ENCODE measurements around the gene PUS7. TPM values are rescaled to one million over a fixed set of nuclear protein-coding genes. Genes with fewer than 3 reads are reported as not detected.

Gene PUS7
- total RNA-seq, 1 donor from 2014 or later, result 39.8 TPM

DNA sequence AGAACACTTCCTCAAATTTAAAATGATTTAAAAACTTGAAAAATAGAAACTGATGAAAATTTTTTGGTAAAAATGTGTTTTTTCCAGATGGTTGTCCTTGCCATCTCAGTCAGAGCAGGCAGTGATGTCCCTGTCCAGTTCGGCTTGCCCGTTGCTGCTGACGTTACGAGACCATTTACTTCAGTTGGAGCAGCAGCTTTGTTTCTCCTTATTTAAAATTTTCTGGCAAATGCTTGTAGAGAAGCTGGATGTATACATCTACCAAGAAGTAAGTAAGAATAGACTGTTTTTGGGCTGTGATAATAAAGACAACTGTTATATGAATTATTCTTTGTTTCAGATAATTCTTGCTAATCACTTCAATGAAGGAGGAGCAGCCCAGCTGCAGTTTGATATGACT is 43.1 kb upstream of the PUS7 start:
- TF ChIP-seq, protein P1, sequence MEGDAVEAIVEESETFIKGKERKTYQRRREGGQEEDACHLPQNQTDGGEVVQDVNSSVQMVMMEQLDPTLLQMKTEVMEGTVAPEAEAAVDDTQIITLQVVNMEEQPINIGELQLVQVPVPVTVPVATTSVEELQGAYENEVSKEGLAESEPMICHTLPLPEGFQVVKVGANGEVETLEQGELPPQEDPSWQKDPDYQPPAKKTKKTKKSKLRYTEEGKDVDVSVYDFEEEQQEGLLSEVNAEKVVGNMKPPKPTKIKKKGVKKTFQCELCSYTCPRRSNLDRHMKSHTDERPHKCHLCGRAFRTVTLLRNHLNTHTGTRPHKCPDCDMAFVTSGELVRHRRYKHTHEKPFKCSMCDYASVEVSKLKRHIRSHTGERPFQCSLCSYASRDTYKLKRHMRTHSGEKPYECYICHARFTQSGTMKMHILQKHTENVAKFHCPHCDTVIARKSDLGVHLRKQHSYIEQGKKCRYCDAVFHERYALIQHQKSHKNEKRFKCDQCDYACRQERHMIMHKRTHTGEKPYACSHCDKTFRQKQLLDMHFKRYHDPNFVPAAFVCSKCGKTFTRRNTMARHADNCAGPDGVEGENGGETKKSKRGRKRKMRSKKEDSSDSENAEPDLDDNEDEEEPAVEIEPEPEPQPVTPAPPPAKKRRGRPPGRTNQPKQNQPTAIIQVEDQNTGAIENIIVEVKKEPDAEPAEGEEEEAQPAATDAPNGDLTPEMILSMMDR (IDR thresholded peaks at IDR 0.05), result no peak
- no peak for TF ChIP-seq EZH2 (IDR thresholded peaks at IDR 0.05)
- TF ChIP-seq EZH2phosphoT487 (IDR thresholded peaks at IDR 0.05), result no peak
- H3K27me3 Mint-ChIP-seq (ENCODE audit: insufficient read depth, low read depth), result peaks cover under 1% of the 10 kb centered on the region
- H3K9ac ChIP-seq, result no peak overlapping the region

DNA sequence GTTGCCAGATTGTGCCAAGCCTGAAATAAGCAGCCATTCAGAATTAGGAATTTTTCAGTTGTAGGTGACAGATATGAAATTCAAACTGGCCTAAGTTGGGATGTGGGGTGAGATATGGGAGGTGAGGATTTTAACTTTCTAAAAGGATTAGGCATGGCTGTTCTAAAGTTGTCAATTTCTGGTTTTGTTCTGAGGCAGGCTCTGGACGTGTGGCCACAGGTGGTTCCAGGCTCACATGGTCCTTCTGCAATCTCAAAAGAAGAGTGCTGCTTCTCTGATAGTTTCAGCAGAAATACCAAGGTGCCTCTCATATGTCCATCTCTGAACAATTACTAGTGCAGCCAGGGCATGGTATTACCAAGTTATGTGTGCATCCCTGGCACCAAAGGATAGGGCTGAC is 37.9 kb upstream of the PUS7 start:
- DNase-seq (ENCODE audit: low spot score), result no peak
- Histone ChIP-seq H3K9me3 (ENCODE audit: low read depth) (no peaks in the 10 kb centered on the region), H3K4me1 (no peaks in the 10 kb centered on the region), H3K4me3 (no peak overlapping the region), H4K20me1 (ENCODE audit: low read depth) (no peaks in the 10 kb centered on the region), H3K36me3 (peaks cover 3% of the 10 kb centered on the region), H3K27me3 (no peaks in the 10 kb centered on the region), H3K4me2 (no peak overlapping the region), H2AFZ (replicated peaks) (no peak overlapping the region), H3K27ac (no peak overlapping the region), H3K9ac (no peak overlapping the region), H3F3A (ENCODE audit: low read depth) (no peaks in the 10 kb centered on the region), H3K79me2 (ENCODE audit: low read depth) (no peaks in the 10 kb centered on the region)
- no peak overlapping the region for H3K27ac Mint-ChIP-seq
- peaks cover 18% of the 10 kb centered on the region for H3K36me3 Mint-ChIP-seq
- no peaks in the 10 kb centered on the region for H3K4me1 Mint-ChIP-seq
- no peak overlapping the region for H3K4me3 Mint-ChIP-seq
- H3K9me3 Mint-ChIP-seq, result no peaks in the 10 kb centered on the region
- H3K27me3 Mint-ChIP-seq (ENCODE audit: insufficient read depth, low read depth), result peaks cover 3% of the 10 kb centered on the region
- TF ChIP-seq, protein P1 (IDR thresholded peaks at IDR 0.05), result no peak
- TF ChIP-seq EZH2 (IDR thresholded peaks at IDR 0.05) (no peak), EZH2phosphoT487 (IDR thresholded peaks at IDR 0.05) (no peak)

More for the DNA sequence above, 43.1 kb upstream of the PUS7 start:
- H3K79me2 ChIP-seq (ENCODE audit: low read depth), result no peaks in the 10 kb centered on the region
- Mint-ChIP-seq H3K9me3 (no peaks in the 10 kb centered on the region), H3K4me3 (no peak overlapping the region), H3K27ac (no peak overlapping the region), H3K4me1 (no peaks in the 10 kb centered on the region), H3K36me3 (peaks cover 13% of the 10 kb centered on the region)
- H3K36me3 ChIP-seq, result peaks cover 9% of the 10 kb centered on the region
- DNase-seq (ENCODE audit: low spot score), result no peak
- no peak overlapping the region for H3K27ac ChIP-seq
- H3K4me2 ChIP-seq, result no peak overlapping the region
- no peaks in the 10 kb centered on the region for H3K27me3 ChIP-seq
- H3K4me3 ChIP-seq, result no peak overlapping the region
- H4K20me1 ChIP-seq (ENCODE audit: low read depth), result no peaks in the 10 kb centered on the region
- no peaks in the 10 kb centered on the region for H3K9me3 ChIP-seq (ENCODE audit: low read depth)
- H3F3A ChIP-seq (ENCODE audit: low read depth), result no peaks in the 10 kb centered on the region
- no peaks in the 10 kb centered on the region for H3K4me1 ChIP-seq
- no peak overlapping the region for H2AFZ ChIP-seq (replicated peaks)

DNA sequence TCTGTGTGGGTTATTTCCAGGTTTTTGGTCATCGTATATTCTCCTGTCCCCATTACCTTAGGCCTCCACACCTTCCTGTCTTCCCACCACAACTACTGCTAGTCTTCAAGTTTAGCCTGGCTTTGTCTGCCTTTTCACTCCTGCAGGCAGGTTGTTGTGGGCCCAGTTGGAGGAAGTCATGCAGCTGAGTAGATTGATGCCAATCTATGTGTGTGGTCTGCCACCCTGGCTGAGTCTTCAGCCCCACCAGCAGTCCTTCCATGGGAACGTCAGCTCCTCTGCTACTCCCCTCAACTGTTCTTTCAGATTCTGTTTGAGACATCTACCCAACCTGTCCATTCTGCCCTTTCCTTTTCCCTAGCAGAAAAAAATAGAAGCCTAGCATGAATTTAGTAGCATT is 16.3 kb upstream of the PUS7 start:
- H3K27ac Mint-ChIP-seq, result no peak overlapping the region
- Histone ChIP-seq H3K4me1 (no peaks in the 10 kb centered on the region), H3K4me3 (no peak overlapping the region), H3K27ac (no peak overlapping the region), H3F3A (ENCODE audit: low read depth) (no peaks in the 10 kb centered on the region), H4K20me1 (ENCODE audit: low read depth) (no peaks in the 10 kb centered on the region), H3K27me3 (no peaks in the 10 kb centered on the region), H3K4me2 (no peak overlapping the region), H3K36me3 (peaks cover 9% of the 10 kb centered on the region), H3K79me2 (ENCODE audit: low read depth) (peaks cover 17% of the 10 kb centered on the region), H3K9ac (no peak overlapping the region), H3K9me3 (ENCODE audit: low read depth) (no peaks in the 10 kb centered on the region), H2AFZ (replicated peaks) (no peak overlapping the region)
- H3K9me3 Mint-ChIP-seq, result no peaks in the 10 kb centered on the region
- no peaks in the 10 kb centered on the region for H3K27me3 Mint-ChIP-seq (ENCODE audit: insufficient read depth, low read depth)
- no peak for DNase-seq (ENCODE audit: low spot score)
- peaks cover 4% of the 10 kb centered on the region for H3K4me1 Mint-ChIP-seq
- H3K4me3 Mint-ChIP-seq, result no peak overlapping the region
- peaks cover 17% of the 10 kb centered on the region for H3K36me3 Mint-ChIP-seq
- TF ChIP-seq, protein P1 (IDR thresholded peaks at IDR 0.05), result no peak
- TF ChIP-seq EZH2 (IDR thresholded peaks at IDR 0.05) (no peak), EZH2phosphoT487 (IDR thresholded peaks at IDR 0.05) (no peak)
